GM19239 (cell line): ENCODE results near the gene FBXO10.
A peak's percentile ranks its signal among the peaks of the same experiment; 100 is the strongest.
"Not testable (repeated sequence)": the region's sequence is repeated elsewhere in the genome, so short reads cannot be mapped to it uniquely, and the experiment has no call there.

Experiments
- DNase-seq: peaks from one replicate; pipeline ENCODE4 v3.0.0; 2011; ENCODE audit warnings: low spot score; ENCODE audit not compliant: insufficient read length
- FAIRE-seq: peaks from 2 replicates; lab custom pipeline; 2011; peaks lifted over from hg19 to GRCh38; lab: Jason Lieb, UNC

Gene FBXO10

GRCh38 chr9:37520641-37521040 is 55.5 kb downstream of the FBXO10 start:
- FAIRE-seq = no peak
- DNase-seq = no peak

GRCh38 chr9:37517923-37518322 is 58.3 kb downstream of the FBXO10 start:
- no peak for FAIRE-seq

GRCh38 chr9:37515620-37516258 is 60.4 kb downstream of the FBXO10 start:
- DNase-seq (no peak), FAIRE-seq (no peak)

More at GRCh38 chr9:37517923-37518322, 58.3 kb downstream of the FBXO10 start:
- no peak for DNase-seq

- FAIRE-seq = no peak
Observed at GRCh38 chr9:37514999-37515398, 61.2 kb downstream of the FBXO10 start.

GRCh38 chr9:37514415-37514814 is 61.8 kb downstream of the FBXO10 start:
- not testable (repeated sequence) for FAIRE-seq, DNase-seq

More at GRCh38 chr9:37514999-37515398, 61.2 kb downstream of the FBXO10 start:
- DNase-seq = no peak

GRCh38 chr9:37512437-37512836 is 63.7 kb downstream of the FBXO10 start:
- DNase-seq = no peak
- no peak for FAIRE-seq

- DNase-seq (peak; percentile 30), FAIRE-seq (no peak)
Observed at GRCh38 chr9:37511016-37512010, 64.9 kb downstream of the FBXO10 start.

GRCh38 chr9:37510053-37510452 is 66.1 kb downstream of the FBXO10 start:
- DNase-seq, FAIRE-seq: not testable (repeated sequence)

- DNase-seq (no peak), FAIRE-seq (no peak)
Observed at GRCh38 chr9:37509536-37509935, 66.6 kb downstream of the FBXO10 start.

- FAIRE-seq (no peak), DNase-seq (no peak)
Observed at GRCh38 chr9:37508834-37509206, 67.4 kb downstream of the FBXO10 start.

GRCh38 chr9:37508135-37508833 is 67.9 kb downstream of the FBXO10 start:
- FAIRE-seq = no peak
- DNase-seq = no peak

- DNase-seq (no peak), FAIRE-seq (no peak)
Observed at GRCh38 chr9:37507566-37508134, 68.5 kb downstream of the FBXO10 start.

- DNase-seq (no peak), FAIRE-seq (no peak)
Observed at GRCh38 chr9:37504605-37505004, 71.6 kb downstream of the FBXO10 start.

GRCh38 chr9:37503736-37504135 is 72.4 kb downstream of the FBXO10 start:
- DNase-seq (no peak), FAIRE-seq (no peak)

- no peak for FAIRE-seq
- no peak for DNase-seq
Observed at GRCh38 chr9:37501957-37502596, 74.1 kb downstream of the FBXO10 start.

- FAIRE-seq (no peak), DNase-seq (no peak)
Observed at GRCh38 chr9:37499297-37499696, 76.9 kb downstream of the FBXO10 start.

- DNase-seq (no peak), FAIRE-seq (no peak)
Observed at GRCh38 chr9:37498457-37498856, 77.7 kb downstream of the FBXO10 start.

GRCh38 chr9:37497320-37497719 is 78.9 kb downstream of the FBXO10 start:
- FAIRE-seq (no peak), DNase-seq (no peak)

- FAIRE-seq (no peak), DNase-seq (no peak)
Observed at GRCh38 chr9:37496020-37496419, 80.2 kb downstream of the FBXO10 start.

GRCh38 chr9:37495571-37495970 is 80.6 kb downstream of the FBXO10 start:
- DNase-seq (no peak), FAIRE-seq (no peak)
